GM12873 (cell line): ENCODE measurements around the gene TTYH1.
A peak's percentile ranks its signal among the peaks of the same experiment; 100 is the strongest.

Experiments
- CTCF ChIP-seq: IDR thresholded peaks from 2 replicates; pipeline ENCODE4 v1.5.1; 2012; ENCODE audit warnings: low read depth, mild to moderate bottlenecking, moderate library complexity, low read length, control low read depth; ENCODE audit not compliant: insufficient read depth; ENCODE audit errors: missing control alignments

Gene TTYH1

GRCh38 chr19:54444737-54445136, 29.5 kb downstream of the TTYH1 start:
- no peak for TF ChIP-seq CTCF

- TF ChIP-seq CTCF: peak; percentile 6
These were observed 31.1 kb downstream of the TTYH1 start for GRCh38 chr19:54446349-54446748.

GRCh38 chr19:54448040-54448773, 32.9 kb downstream of the TTYH1 start:
- no peak for TF ChIP-seq CTCF

GRCh38 chr19:54448774-54449700, 33.8 kb downstream of the TTYH1 start, which contains the start of gene LENG8:
TSS of gene LENG8 (plus strand) at chr19:54449199. CDS start at chr19:54451345, 2,146 bp downstream.
- no peak for TF ChIP-seq CTCF

GRCh38 chr19:54449701-54450069, 34.4 kb downstream of the TTYH1 start:
- TF ChIP-seq CTCF: no peak

GRCh38 chr19:54451331-54451871, 36.1 kb downstream of the TTYH1 start:
- no peak for TF ChIP-seq CTCF

GRCh38 chr19:54451997-54452396, 36.7 kb downstream of the TTYH1 start:
- TF ChIP-seq CTCF: no peak
